ENCODE data around the gene ANKRD2.

DNA sequence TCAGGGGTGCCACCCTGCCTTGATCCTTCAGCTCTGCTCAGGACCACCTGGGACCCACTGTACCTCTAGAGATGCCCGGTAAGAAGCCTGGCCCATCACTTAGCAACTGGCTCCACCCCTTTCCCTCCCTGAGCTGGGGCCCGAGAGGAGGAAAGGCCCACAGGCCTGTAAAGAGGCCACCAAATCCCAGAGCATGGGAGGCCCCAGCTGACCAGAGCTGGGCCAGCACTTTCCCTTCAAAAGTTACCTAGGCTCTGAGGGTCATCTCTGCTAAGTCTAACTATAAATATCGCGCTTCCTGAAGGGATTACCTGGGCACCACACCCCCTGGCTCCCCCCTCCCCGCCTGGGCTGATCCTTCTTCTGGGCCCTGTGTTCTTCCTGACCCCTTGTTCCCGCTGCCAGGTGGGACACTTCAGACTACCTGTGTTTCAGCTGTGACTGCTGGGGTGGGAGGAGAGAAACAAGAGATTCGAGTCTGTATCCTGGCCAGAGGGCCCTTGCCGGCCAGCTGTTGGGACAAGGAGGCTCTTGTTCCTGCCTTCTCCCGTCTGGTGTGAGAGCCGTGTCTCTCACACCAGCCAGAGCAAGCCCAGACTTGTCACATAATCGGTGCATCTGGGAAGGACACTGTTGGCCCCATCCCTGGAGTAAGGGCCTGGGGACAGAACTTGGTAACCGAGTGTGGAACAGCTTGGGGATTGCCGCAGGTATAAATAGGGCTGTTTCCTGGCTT is 22.8 kb upstream of the ANKRD2 start:
- TF ChIP-seq, protein P1, sequence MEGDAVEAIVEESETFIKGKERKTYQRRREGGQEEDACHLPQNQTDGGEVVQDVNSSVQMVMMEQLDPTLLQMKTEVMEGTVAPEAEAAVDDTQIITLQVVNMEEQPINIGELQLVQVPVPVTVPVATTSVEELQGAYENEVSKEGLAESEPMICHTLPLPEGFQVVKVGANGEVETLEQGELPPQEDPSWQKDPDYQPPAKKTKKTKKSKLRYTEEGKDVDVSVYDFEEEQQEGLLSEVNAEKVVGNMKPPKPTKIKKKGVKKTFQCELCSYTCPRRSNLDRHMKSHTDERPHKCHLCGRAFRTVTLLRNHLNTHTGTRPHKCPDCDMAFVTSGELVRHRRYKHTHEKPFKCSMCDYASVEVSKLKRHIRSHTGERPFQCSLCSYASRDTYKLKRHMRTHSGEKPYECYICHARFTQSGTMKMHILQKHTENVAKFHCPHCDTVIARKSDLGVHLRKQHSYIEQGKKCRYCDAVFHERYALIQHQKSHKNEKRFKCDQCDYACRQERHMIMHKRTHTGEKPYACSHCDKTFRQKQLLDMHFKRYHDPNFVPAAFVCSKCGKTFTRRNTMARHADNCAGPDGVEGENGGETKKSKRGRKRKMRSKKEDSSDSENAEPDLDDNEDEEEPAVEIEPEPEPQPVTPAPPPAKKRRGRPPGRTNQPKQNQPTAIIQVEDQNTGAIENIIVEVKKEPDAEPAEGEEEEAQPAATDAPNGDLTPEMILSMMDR (IDR thresholded peaks at IDR 0.05): no peak
- TF ChIP-seq POLR2A (IDR thresholded peaks at IDR 0.05) (no peak), POLR2AphosphoS5 (IDR thresholded peaks at IDR 0.05) (no peak)
